Gastrocnemius medialis (tissue), 4 donors: ENCODE results near the gene CLK1. TPM values are rescaled to one million over a fixed set of nuclear protein-coding genes. Genes with fewer than 3 reads are reported as not detected.

Experiments
- ATAC-seq, 2 donors: fragments of 150-250 bp; one replicate each; pipeline ENCODE4 v1.9.1; 2016
- DNase-seq, 2 donors: peaks; one replicate each; pipeline ENCODE4 v3.0.0-alpha.2; 2019
- H3K27ac ChIP-seq, 4 donors: fragments of 200-600 bp; sonication (generic); 1 replicate in 1 of 4; 2 replicates in 3 of 4; pipeline ENCODE4 v1.5.1; 2016 to 2018; ENCODE audit warnings: mild to moderate bottlenecking in 2 of 4, moderate library complexity in 1 of 4
- H3K27me3 ChIP-seq, 3 donors: fragments of 200-600 bp; sonication (generic) in 2 of 3; 1 replicate in 1 of 3; 2 replicates in 2 of 3; pipeline versions ENCODE4 v1.5.1 to v1.6.0; 2016 to 2019; ENCODE audit warnings: mild to moderate bottlenecking in 1 of 3, moderate library complexity in 1 of 3
- H3K36me3 ChIP-seq, 2 donors: fragments of 200-600 bp; sonication (generic) in 1 of 2; one replicate each; pipeline ENCODE4 v1.5.1; 2017 to 2018
- H3K4me1 ChIP-seq, 2 donors: fragments of 200-600 bp; sonication (generic) in 1 of 2; one replicate each; pipeline ENCODE4 v1.5.1; 2016 to 2017; ENCODE audit warnings: mild to moderate bottlenecking in 2 of 2
- H3K4me3 ChIP-seq, 4 donors: fragments of 200-600 bp; sonication (generic) in 3 of 4; 1 replicate in 1 of 4; 2 replicates in 3 of 4; pipeline ENCODE4 v1.5.1; 2016 to 2019; ENCODE audit warnings: mild to moderate bottlenecking in 2 of 4
- H3K9me3 ChIP-seq, 3 donors: fragments of 200-600 bp; sonication (generic) in 2 of 3; 1 replicate in 1 of 3; 2 replicates in 2 of 3; pipeline ENCODE4 v1.5.1; 2016 to 2019
- POLR2A ChIP-seq, 2 donors: fragments of 450-650 bp; IDR thresholded peaks; one replicate each; pipeline ENCODE4 v1.6.1; 2017; ENCODE audit warnings: antibody characterized with exemption in 2 of 2, mild to moderate bottlenecking in 2 of 2, moderate library complexity in 2 of 2
- in situ Hi-C, 4 donors: fragments of 200-750 bp; cut with MboI; loops; one replicate each; pipeline versions ENCODE4 v1.15.0 to v1.8.0; 2017; ENCODE audit warnings: low sequenced_read_pairs in 4 of 4
- intact Hi-C: fragments of 100-400 bp; cut with DNase I; formaldehyde crosslinking; loops from one replicate; pipeline ENCODE4 v1.15.1; 2023; ENCODE audit warnings: low total_unique reads
- total RNA-seq, 4 donors: library from RNA; depleted of rRNA; stranded (reverse); fragments of >200 nt; gene quantifications; one replicate each; pipeline versions ENCODE4 v1.1.0 to v1.2.3, GENCODE V29; 2016
- TF ChIP-seq, protein P1 (sequence below), 5 experiments: fragments of 450-650 bp in 3 of 5; fragments of 200-600 bp in 2 of 5; sonication (generic) in 2 of 5; IDR thresholded peaks in 4 of 5; conservative IDR thresholded peaks in 1 of 5; 1 replicate in 4 of 5; 2 replicates in 1 of 5; pipeline ENCODE4 v1.5.1; 2016 to 2019; ENCODE audit warnings: antibody characterized with exemption in 5 of 5, mild to moderate bottlenecking in 3 of 5, moderate library complexity in 3 of 5

CLK1 gene
- total RNA-seq, 4 donors from 2014 or later: 61.6 to 104 (median 85.3) TPM

DNA sequence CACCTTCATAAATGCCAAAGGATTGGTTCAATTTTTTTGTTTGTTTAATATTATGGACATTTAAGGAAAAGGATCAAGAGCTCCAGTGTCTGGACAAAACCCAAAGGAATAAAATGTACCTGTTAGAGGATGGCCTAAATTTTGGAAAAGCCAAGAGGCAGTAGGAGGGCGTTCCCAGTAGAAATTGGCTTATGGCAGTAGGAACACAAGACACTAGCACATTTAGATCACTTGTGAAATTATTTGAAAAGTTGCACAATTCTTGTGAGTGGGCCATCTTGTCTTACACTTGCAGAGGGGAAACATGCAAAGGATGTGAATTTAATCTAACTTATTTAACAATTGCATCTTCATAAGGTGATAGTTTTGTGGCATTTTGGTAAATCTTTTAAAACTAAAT is 49.5 kb downstream of the CLK1 start:
- Histone ChIP-seq H3K4me3 (peak overlapping the region in 3 of 4 donors; percentile 11 to 86 (median 77)), H3K4me1 (peaks cover 31 to 34% of the 10 kb centered on the region in 2 donors), H3K36me3 (peaks cover 9 to 68% of the 10 kb centered on the region in 2 donors), H3K27ac (peak overlapping the region; percentile 95 to 99 (median 98)), H3K9me3 (no peaks in the 10 kb centered on the region), H3K27me3 (no peaks in the 10 kb centered on the region)
- DNase-seq (peak; percentile 40 to 64), ATAC-seq (peak; percentile 41 to 43)
- no peak for TF ChIP-seq POLR2A (IDR thresholded peaks at IDR 0.05)
- TF ChIP-seq, protein P1, sequence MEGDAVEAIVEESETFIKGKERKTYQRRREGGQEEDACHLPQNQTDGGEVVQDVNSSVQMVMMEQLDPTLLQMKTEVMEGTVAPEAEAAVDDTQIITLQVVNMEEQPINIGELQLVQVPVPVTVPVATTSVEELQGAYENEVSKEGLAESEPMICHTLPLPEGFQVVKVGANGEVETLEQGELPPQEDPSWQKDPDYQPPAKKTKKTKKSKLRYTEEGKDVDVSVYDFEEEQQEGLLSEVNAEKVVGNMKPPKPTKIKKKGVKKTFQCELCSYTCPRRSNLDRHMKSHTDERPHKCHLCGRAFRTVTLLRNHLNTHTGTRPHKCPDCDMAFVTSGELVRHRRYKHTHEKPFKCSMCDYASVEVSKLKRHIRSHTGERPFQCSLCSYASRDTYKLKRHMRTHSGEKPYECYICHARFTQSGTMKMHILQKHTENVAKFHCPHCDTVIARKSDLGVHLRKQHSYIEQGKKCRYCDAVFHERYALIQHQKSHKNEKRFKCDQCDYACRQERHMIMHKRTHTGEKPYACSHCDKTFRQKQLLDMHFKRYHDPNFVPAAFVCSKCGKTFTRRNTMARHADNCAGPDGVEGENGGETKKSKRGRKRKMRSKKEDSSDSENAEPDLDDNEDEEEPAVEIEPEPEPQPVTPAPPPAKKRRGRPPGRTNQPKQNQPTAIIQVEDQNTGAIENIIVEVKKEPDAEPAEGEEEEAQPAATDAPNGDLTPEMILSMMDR (IDR thresholded peaks at IDR 0.05 in 4 of 5, conservative IDR thresholded peaks at IDR 0.05 in 1 of 5): no peak
- in situ Hi-C loops (loop anchor here (5.0 to 25.0 kb wide), 4 partner anchors 50 to 103 kb away; partner anchors contain the start of gene CLK1 (in 1 of the 4)), intact Hi-C loops (loop anchor here (2.0 to 5.0 kb wide), 3 partner anchors 68 to 302 kb away; partner anchors contain the start of genes CFLAR and HYCC2)

DNA sequence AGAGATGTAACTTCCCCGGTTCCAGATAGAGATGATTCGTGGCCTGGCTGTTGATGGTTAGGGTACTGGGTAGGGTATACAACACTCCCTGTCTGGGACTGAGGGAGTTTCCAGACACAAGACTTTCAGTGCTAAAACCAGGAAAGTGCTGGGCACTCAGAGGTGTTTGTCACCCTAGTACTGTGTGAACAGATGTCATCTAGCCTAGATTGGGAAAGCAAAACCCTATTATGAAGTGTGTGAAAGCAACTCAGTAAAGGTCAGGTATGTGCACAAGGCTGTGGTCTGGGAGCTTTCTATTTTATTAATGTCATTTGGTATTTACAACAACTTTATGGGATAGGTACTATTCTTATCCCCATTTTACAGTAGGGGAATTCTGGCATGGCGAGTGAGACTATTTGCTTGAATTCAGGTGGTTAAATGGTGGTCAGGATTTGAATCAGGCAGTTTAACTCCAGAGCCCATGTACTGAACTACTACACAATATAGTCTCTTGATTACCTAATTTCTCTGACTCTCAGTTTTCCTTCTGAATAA is 50.1 kb downstream of the CLK1 start:
- H3K4me1 ChIP-seq: peaks cover 31 to 34% of the 10 kb centered on the region in 2 donors
- no peaks in the 10 kb centered on the region for H3K27me3 ChIP-seq
- intact Hi-C loops (loop anchor here (2.0 to 5.0 kb wide), 3 partner anchors 67 to 303 kb away; partner anchors contain the start of genes CFLAR and HYCC2), in situ Hi-C loops (loop anchor here (5.0 to 25.0 kb wide), 4 partner anchors 50 to 102 kb away; partner anchors contain the start of gene CLK1 (in 1 of the 4))
- peaks cover 9 to 63% of the 10 kb centered on the region in 2 donors for H3K36me3 ChIP-seq
- peak overlapping the region; percentile 77 to 98 (median 92) for H3K4me3 ChIP-seq
- ATAC-seq (peak; percentile 35 to 40), DNase-seq (peak; percentile 47 to 48)
- peak overlapping the region; percentile 95 to 99 (median 98) for H3K27ac ChIP-seq
- H3K9me3 ChIP-seq: no peaks in the 10 kb centered on the region
- peak; percentile 47 to 69 for TF ChIP-seq POLR2A (IDR thresholded peaks at IDR 0.05)
- TF ChIP-seq, protein P1 (IDR thresholded peaks at IDR 0.05 in 4 of 5, conservative IDR thresholded peaks at IDR 0.05 in 1 of 5): no peak

DNA sequence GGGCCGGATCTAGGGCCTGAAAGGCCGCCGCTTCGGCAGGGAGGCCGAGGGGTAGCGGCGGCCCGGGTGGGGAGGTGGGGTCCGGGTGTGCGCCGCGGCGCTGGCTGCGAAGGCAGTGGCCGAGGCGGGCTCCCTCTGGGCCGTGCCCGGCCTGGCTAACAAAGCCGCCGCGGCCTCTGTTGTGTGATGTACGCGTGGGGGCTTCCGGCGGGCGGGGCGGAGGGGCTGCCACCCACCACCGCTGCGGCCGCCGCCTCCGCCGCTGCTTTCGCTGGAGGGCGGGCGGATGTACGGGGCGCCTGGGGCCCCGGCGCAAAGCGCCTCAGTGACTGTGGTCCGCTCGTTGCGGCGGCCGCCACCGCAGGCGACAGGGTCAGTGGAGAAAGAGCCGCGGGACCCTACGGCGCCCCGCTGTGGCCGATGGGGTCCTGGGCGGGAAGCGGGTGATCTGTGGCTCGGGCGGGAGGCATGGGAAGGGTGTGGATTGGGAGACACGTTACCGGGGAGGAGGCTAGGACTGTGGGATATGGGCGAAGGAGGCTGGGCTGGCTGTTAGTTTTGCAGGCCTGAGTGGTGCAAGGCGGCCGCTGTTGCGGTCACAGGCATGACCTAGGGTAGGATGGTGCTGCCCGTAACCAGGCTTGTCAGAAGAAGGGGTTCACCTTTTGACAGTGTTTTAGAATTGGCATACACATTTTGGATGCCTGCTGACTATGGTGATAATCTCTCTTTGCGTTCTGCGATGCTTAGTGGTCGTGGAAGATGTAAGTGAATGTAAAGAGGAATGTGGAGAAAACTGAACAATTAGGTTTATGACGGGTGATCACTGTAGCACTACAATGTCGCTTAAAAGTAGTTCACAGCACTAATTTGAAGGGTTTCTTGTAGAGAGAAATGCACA is 52.1 kb downstream of the CLK1 start:
- peak overlapping the region; percentile 77 to 98 (median 92) for H3K4me3 ChIP-seq
- H3K27ac ChIP-seq: peak overlapping the region; percentile 95 to 99 (median 98)
- peaks cover 31 to 34% of the 10 kb centered on the region in 2 donors for H3K4me1 ChIP-seq
- no peaks in the 10 kb centered on the region for H3K27me3 ChIP-seq
- in situ Hi-C loops: loop anchor here (5.0 to 25.0 kb wide), 4 partner anchors 52 to 100 kb away; partner anchors contain the start of gene CLK1 (in 1 of the 4)
- ATAC-seq (peak; percentile 47 to 49), DNase-seq (peak; percentile 76 to 84)
- intact Hi-C loops: loop anchor here (1.0 to 5.0 kb wide), 4 partner anchors 52 to 857 kb away; partner anchors contain the start of genes CFLAR, CLK1, MAIP1 and TYW5
- H3K36me3 ChIP-seq: peaks cover 0 to 43% of the 10 kb centered on the region in 2 donors
- TF ChIP-seq, protein P1 (IDR thresholded peaks at IDR 0.05 in 4 of 5, conservative IDR thresholded peaks at IDR 0.05 in 1 of 5): peak; percentile 41 to 74 (median 66)
- TF ChIP-seq POLR2A (IDR thresholded peaks at IDR 0.05): no peak
- H3K9me3 ChIP-seq: no peaks in the 10 kb centered on the region

DNA sequence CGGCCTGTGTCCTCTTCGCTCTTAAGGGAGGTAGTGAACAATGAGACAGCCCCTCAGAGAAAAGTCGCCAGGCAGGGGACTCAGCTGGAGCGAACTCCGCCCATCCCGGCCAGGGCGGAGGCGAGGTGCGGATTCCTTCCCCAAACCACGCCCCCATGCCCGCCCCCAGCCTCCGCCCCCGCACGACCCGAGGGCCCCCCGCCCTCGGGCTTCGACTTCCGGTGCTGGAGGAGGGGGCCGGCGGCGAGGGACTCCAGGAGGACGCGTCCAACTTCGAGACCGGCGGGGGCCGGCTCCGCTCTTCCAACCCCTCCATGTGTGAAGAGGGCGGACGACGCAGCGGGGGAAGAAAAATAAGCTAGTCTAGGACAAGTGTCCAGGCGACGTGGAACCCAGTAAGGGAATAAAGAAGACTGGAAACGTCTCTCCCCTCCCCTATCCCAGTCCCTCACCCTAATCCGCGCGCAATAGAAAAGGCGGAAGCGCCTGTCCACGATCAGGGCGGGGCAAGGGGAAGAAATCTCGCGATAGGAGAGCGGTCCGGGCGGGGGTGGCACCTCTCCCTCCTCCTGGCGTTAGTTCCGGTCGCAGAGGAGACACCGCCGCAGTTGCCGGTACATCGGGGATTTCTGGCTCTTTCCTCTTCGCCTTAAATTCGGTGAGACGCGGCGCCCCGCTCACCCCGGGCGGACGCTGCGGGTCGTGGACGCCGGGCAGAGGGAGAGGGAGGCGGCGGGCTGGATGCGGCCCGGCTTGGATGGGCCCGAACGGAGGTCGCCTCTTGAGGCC is 52.9 kb downstream of the CLK1 start, which contains the start of gene BZW1:
Gene BZW1 (plus strand): TSS at position 578 of the 789 bp plus-strand sequence. CDS start 1,308 bp downstream, outside the sequence.
- no peaks in the 10 kb centered on the region for H3K27me3 ChIP-seq
- peaks cover 31 to 34% of the 10 kb centered on the region in 2 donors for H3K4me1 ChIP-seq
- H3K36me3 ChIP-seq: peaks cover 0 to 35% of the 10 kb centered on the region in 2 donors
- peak; percentile 95 for DNase-seq
- intact Hi-C loops (loop anchor here (1.0 to 5.0 kb wide), 6 partner anchors 45 to 856 kb away; partner anchors contain the start of genes CFLAR, MAIP1, NIF3L1 and PPIL3), in situ Hi-C loops (loop anchor here (5.0 to 25.0 kb wide), 4 partner anchors 53 to 99 kb away; partner anchors contain the start of gene CLK1 (in 1 of the 4))
- no peaks in the 10 kb centered on the region for H3K9me3 ChIP-seq
- H3K4me3 ChIP-seq: peak within 1 kb of the TSS; percentile 77 to 98 (median 92)
- peak; percentile 86 to 88 for ATAC-seq
- TF ChIP-seq, protein P1 (IDR thresholded peaks at IDR 0.05 in 4 of 5, conservative IDR thresholded peaks at IDR 0.05 in 1 of 5): no peak
- TF ChIP-seq POLR2A (IDR thresholded peaks at IDR 0.05): peak; percentile 95 to 96
- peak within 1 kb of the TSS; percentile 95 to 99 (median 98) for H3K27ac ChIP-seq
